Stomach (tissue), 4 donors: ENCODE measurements around the gene SCGB3A2.

ENCODE experiments used
- POLR2A ChIP-seq, 4 donors: fragments of 450-650 bp; IDR thresholded peaks; one replicate each; pipeline ENCODE4 v1.6.1; 2016; ENCODE audit warnings: antibody characterized with exemption in 4 of 4, control low read depth in 2 of 4, mild to moderate bottlenecking in 1 of 4, moderate library complexity in 1 of 4
- POLR2AphosphoS5 ChIP-seq, 3 donors: sonication (generic); formaldehyde crosslinking; IDR thresholded peaks; one replicate each; pipeline ENCODE4 v1.6.1; 2016; ENCODE audit warnings: antibody characterized with exemption in 3 of 3
- TF ChIP-seq, protein P1 (sequence below), 7 experiments: fragments of 450-650 bp in 4 of 7; fragments of 200-600 bp in 3 of 7; sonication (generic) in 3 of 7; IDR thresholded peaks; one replicate each; pipeline ENCODE4 v1.5.1; 2016 to 2019; ENCODE audit warnings: antibody characterized with exemption in 7 of 7, control low read depth in 2 of 7, mild to moderate bottlenecking in 1 of 7

DNA sequence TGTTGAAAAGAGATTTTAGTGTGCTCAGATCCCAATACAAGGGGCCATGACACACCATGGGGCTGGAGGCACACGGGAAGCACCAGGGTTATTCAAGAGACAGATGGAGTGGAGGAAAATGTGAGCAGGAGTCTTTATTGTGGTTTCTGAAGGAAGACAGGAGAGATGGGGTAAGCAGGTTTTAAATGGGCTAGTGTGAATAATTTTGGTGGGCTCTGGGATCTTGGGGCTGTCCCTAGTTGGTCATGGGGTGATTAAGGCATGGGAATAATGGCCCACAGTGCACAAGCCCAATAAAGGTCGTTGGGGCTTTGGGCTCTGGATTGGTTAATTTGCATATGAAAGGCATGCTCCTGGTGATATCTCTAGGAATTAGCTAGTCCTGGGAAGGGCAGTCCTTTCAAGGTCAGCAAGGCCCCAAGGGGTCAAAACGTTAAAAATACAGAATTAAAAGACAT, 3.6 kb upstream of the SCGB3A2 start:
- TF ChIP-seq, protein P1, sequence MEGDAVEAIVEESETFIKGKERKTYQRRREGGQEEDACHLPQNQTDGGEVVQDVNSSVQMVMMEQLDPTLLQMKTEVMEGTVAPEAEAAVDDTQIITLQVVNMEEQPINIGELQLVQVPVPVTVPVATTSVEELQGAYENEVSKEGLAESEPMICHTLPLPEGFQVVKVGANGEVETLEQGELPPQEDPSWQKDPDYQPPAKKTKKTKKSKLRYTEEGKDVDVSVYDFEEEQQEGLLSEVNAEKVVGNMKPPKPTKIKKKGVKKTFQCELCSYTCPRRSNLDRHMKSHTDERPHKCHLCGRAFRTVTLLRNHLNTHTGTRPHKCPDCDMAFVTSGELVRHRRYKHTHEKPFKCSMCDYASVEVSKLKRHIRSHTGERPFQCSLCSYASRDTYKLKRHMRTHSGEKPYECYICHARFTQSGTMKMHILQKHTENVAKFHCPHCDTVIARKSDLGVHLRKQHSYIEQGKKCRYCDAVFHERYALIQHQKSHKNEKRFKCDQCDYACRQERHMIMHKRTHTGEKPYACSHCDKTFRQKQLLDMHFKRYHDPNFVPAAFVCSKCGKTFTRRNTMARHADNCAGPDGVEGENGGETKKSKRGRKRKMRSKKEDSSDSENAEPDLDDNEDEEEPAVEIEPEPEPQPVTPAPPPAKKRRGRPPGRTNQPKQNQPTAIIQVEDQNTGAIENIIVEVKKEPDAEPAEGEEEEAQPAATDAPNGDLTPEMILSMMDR (IDR thresholded peaks at IDR 0.05): no peak
- no peak for TF ChIP-seq POLR2AphosphoS5 (IDR thresholded peaks at IDR 0.05)
- no peak for TF ChIP-seq POLR2A (IDR thresholded peaks at IDR 0.05)
